Right forelimb (tissue), 1 donor: ENCODE measurements around the gene SORT1.
A peak's percentile ranks its signal among the peaks of the same experiment; 100 is the strongest.

Experiments used
- DNase-seq: peaks from one replicate; pipeline ENCODE4 v3.0.0-alpha.2; 2018

SORT1 gene

GRCh38 chr1:109271458-109271857, 126.3 kb downstream of the SORT1 start:
- no peak for DNase-seq

GRCh38 chr1:109270623-109271317, 126.9 kb downstream of the SORT1 start:
- no peak for DNase-seq

GRCh38 chr1:109269981-109270622, 127.6 kb downstream of the SORT1 start:
- no peak for DNase-seq

GRCh38 chr1:109269212-109269980, 128.3 kb downstream of the SORT1 start:
- no peak for DNase-seq

GRCh38 chr1:109268431-109269211, 129.1 kb downstream of the SORT1 start:
- no peak for DNase-seq

GRCh38 chr1:109267743-109268300, 129.9 kb downstream of the SORT1 start:
- DNase-seq = no peak

GRCh38 chr1:109266965-109267364, 130.8 kb downstream of the SORT1 start:
- DNase-seq = no peak

GRCh38 chr1:109265741-109266330, 131.9 kb downstream of the SORT1 start:
- DNase-seq = no peak

- no peak for DNase-seq
These were observed 132.7 kb downstream of the SORT1 start for GRCh38 chr1:109265016-109265415.

GRCh38 chr1:109264379-109264755, 133.4 kb downstream of the SORT1 start:
- DNase-seq = no peak

- peak; percentile 88 for DNase-seq
These were observed 133.9 kb downstream of the SORT1 start for GRCh38 chr1:109263597-109264378.

- DNase-seq = no peak
These were observed 134.5 kb downstream of the SORT1 start for GRCh38 chr1:109263234-109263596.

GRCh38 chr1:109262231-109263055, 135.3 kb downstream of the SORT1 start:
- no peak for DNase-seq

- DNase-seq = no peak
These were observed 136.1 kb downstream of the SORT1 start for GRCh38 chr1:109261578-109261977.

- DNase-seq = no peak
These were observed 136.7 kb downstream of the SORT1 start for GRCh38 chr1:109261006-109261405.

- no peak for DNase-seq
These were observed 137.8 kb downstream of the SORT1 start for GRCh38 chr1:109259674-109260557.
